MV-4-11 (cell line): ENCODE results near the gene NFATC1.

Experiments
- DNase-seq: peaks from one replicate; lab custom pipeline; 2025; lab: John Stamatoyannopoulos, UW

The NFATC1 gene

DNA sequence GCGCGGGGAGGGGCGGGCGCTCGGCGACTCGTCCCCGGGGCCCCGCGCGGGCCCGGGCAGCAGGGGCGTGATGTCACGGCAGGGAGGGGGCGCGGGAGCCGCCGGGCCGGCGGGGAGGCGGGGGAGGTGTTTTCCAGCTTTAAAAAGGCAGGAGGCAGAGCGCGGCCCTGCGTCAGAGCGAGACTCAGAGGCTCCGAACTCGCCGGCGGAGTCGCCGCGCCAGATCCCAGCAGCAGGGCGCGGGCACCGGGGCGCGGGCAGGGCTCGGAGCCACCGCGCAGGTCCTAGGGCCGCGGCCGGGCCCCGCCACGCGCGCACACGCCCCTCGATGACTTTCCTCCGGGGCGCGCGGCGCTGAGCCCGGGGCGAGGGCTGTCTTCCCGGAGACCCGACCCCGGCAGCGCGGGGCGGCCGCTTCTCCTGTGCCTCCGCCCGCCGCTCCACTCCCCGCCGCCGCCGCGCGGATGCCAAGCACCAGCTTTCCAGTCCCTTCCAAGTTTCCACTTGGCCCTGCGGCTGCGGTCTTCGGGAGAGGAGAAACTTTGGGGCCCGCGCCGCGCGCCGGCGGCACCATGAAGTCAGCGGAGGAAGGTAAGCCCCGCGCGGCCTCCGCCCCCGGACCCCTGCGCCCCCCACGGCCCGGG lies at the start of gene NFATC1:
NFATC1 (plus strand) TSS at position 170 of the 644 bp plus-strand sequence; CDS start at position 465, 295 bp downstream.
- peak; percentile 30 for DNase-seq

DNA sequence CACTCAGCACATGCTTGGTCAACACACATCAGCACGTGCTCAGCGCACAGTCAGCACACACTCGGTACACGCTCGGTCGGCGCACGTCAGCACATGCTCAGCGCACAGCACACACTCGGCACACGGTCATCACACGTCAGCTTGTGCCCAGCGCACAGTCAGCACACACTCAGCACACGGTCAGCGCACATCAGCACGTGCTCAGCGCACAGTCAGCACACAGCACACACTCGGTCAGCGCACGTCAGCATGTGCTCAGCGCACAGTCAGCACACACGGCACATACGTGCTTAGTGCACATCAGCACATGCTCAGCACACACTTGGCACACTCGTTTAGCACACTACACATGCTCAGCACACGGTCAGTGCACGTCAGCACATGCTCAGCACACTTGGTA lies 49.7 kb upstream of the NFATC1 start:
- no peak for DNase-seq

DNA sequence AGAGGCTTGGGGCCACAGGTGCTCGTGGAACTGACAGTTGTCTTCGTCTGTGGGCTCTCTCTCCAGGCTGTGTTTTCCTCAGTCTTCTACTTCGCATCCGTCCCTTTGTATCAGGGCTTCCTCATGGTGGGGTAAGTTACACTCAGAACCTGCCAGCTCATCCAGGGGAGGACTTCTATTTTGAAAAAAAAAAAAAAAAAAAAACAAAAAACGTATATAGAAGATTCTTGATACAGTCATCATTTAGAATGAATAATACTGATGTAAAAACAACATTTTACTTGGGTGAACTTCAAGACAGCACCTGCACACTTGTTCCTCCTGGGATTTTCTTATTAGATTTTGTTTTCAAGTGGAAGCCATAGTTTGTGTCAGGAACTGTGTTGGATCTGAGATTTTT lies 47.7 kb upstream of the NFATC1 start:
- DNase-seq: no peak

DNA sequence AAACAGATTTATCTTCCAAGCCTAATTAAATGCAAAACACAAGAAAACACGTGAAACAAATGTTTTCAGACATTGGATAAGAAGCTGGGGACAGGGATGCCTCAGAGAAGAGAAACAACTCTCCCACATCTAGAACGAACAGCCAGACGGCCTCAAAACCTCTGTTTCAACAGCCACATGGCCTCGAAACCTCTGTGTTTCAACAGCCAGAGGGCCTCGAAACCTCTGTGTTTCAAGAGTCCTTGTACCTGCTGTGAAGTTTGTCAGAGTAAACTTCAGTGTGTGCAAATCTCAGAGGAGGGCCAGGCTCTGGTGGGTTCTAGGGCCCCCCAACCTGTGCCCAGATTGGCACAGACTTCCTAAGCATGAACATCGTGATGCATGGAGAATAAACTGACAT lies 43.3 kb upstream of the NFATC1 start:
- no peak for DNase-seq

DNA sequence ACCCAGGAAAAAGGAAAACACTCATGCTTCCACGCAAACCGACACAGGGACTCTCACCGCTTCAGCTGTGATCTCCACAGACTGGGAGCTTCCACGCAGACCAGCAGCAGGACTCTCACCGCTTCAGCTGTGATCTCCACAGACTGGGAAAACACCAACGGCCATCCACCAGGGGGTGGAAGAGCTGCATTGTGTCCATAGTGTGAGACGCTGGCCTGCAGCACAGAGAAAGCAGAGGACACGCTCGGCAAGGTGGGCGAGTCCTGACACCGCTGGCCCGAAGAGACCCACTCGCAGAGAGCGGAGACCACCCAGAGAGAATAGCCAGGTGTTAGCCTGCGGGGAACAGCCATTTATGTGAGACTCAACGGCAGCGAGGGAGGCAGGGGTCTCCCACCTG lies 42.5 kb upstream of the NFATC1 start:
- DNase-seq: no peak

DNA sequence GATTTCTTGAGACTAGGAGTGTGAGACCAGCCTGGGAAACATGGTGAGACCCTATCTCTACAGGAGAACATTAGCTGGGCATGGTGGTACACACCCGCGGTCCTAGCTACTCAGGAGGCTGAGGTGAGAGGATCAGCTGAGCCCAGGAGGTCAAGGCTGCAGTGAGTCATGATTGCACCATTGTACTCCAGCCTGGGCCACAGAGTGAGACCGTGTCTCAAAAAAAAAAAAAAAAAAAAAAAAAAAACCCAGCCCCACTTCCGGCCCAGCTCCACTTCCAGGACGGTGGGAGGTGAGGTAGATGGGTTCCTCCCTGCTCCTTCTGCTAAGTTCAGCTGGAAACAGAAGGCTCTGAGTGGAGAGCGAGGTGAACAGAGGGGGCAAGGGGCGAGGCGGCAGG lies 41.4 kb upstream of the NFATC1 start:
- no peak for DNase-seq

DNA sequence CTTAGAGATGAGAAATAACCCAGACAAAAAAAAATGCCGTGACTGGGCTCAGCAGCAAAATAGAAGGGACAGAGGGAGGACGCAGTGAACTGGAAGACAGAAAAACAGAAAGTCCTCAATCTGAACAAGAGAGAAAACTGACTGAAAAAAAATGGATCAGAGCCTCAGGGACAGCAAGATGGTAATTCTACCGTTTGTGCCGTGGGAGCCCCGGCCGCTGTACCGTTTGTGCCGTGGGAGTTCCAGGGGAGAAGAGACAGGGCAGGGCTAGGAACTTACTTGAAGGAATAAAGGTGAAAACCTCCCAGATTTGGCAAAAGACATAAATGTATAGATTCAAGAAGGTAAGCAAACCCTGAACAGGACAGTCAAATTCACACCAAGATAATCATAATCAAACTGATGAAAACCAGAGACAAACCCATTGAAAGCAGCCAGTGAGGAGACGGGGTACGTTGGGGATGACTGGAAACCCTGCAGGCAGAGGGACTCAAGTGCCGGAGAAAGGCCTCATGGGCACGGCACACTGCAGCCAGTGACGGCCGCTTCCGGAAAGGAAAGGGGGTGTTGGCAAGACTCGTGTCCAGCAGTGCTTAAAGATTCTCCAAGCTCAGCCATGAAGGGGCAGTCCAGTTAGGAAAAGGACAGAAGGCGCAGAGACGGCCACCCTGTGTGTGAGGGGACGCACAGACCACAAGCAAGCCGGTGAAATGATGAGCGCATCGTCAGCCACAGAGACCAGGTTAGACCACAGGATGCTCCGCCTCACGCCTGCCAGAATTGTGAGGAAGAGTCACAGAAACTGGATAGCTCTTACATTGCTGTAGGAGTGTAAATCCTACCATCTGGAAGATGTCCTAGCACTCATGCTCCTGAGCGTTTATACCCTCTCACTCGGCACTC lies 40.0 kb upstream of the NFATC1 start:
- no peak for DNase-seq

DNA sequence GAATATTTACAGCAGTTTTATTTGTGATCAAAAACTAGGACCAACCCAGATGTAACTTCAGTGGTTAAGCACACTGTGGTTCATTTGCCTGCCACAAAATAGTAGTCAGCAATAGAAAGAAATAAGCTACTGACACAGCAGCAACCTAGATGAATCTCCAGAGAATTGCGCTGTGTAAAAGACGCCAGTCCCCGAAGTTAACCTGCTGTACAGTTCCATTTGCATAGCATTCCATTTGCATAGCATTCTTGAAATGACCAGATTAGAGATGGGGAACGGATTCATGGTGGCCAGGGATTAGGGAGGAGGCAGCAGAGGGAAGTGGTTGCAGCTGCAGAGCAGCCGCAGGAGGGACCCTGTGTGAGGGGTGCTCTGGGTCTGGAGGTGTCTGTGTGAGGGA lies 39.3 kb upstream of the NFATC1 start:
- DNase-seq: no peak

DNA sequence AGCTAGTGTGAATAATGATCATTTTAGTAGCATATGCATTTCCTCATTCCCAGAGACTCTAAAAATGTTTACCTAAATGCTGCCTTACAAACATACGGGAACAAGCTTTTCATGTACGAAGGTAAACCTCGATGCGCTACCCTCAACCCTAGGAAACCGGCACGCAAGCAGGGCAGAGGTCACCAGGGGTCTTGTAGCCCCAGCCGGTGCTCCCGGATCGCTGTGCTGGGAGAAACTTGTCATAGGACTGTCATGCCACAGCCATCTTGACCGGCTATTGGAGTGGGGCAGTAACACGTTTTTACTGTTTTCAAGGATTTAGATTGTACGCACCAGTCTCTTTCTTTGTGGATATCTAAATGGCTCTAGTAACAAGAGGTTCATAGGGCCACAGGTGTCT lies 34.8 kb upstream of the NFATC1 start:
- no peak for DNase-seq

DNA sequence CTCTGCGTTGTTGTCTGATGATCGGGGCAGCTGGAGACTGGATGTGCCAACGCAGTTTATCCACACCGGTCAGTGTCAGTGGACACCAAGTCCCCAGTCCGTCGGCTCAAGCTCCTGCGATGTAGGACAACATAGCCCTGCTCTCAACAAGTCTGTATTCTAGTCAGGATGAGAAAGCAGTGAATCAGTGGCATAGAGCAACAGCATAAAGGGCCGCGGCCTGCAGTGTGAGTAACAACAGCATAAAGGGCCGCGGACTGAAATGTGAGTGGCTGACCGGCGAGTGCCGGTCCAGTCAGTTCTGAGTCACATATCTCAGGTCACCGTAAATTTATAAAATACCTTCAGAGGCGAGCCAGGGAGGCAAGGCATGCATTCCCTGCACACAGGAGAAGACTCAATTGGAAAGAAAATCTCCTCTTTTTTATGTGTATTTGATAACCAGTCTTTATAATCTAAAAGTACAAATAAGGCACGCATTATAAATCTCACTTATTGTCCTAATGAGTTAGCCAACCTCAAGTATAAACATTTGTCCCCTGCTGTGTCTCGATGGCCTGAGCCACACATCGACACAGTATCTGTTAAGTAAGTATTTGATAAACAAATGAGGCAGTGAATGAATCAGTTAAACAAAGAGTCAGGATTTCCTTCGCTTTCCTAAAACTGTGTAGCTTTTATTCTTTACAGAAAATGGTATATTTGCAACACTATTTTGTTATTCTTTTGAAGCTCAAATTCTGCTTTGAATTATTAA lies 33.8 kb upstream of the NFATC1 start:
- no peak for DNase-seq

DNA sequence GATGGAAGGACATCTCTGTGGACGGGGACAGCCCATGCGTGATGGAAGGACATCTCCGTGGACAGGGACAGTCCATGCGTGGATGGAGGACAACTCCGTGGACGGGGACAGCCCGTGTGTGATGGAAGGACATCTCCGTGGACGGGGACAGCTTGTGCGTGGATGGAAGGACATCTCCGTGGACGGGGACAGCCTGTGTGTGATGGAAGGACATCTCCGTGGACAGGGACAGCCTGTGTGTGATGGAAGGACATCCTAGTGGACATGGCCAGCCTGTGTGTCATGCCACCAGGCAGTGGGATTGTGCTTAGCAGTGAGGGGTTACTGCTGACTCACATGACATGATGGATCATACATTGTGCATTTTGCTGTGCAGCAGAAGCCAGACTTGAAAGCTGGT lies 30.0 kb upstream of the NFATC1 start:
- no peak for DNase-seq

DNA sequence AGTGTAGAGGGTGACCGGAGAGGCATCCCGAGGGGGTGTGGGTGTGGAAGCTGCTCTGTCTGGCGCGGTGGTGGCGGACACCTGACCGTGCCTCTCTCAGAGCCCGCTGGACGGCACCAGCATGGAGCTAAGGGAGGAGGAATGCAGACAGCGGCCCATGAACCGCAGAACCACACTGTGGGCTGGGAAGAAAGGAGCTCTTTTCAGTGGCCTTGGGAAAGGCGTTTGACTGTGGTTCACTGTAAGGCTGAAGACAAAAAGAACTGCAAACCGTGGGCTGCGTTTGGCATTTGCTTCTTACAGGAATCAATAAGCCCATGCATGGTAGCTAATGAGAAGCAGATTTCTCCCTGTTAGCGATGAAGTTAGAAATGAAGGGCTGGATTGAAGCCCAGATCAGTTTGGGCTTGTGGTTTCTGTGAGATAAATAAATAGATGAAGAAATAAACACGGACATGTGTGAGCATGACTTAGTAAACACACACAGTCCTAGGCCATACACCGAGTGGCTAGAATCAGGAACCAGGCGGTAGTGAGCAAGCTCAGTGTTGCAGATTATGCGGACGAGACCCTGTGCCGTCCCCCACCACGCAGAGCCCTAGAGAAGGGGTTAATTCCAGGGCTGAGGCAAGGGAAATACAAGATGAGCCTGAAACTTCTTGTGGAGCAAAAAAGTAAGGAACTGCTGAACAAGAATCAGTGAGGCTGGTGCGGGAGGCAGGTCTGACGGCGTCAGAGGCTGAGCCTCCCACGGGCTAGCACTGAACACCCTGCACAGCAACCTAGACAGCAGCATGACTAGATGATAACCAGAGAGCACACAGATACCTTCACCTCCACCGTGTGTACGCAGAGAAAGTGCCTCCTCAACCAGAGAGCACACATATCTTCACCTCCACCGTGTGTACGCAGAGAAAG lies 29.3 kb upstream of the NFATC1 start:
- no peak for DNase-seq

DNA sequence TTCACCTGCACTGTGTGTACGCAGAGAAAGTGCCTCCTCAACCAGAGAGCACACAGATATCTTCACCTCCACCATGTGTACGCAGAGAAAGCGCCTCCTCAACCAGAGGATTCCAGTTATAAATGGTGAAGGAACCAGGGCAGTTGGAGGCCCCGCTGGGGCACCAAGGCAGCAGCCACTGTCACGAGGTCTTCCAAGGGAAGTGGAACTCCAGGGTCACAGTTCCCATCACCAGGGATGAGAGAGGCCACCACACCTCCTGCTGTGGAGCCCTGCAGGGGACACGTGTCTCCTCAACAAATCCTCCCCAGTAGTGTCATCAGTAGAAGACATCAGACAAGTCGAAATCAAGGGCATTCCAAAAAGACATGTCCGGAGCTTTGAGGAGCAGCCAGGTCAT lies 28.2 kb upstream of the NFATC1 start:
- DNase-seq: no peak

DNA sequence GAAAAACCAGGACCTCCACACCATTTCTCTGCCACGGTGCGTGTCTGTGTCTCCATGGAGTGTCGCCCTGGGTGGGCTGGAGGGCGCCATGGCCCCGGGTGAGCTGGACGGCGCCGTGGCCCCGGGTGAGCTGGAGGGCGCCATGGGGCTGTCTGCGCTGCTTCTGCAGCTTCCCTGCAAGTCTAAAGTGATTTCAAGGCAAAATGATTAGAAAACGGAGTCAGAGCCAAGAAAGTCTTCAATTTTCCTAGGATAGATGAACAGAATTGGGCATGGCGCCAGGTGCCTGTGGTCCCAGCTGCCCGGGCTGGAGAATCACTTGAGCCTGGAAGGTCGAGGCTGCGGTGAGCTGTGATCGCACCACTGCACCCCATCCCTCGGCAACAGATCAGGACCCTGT lies 27.7 kb upstream of the NFATC1 start:
- no peak for DNase-seq

DNA sequence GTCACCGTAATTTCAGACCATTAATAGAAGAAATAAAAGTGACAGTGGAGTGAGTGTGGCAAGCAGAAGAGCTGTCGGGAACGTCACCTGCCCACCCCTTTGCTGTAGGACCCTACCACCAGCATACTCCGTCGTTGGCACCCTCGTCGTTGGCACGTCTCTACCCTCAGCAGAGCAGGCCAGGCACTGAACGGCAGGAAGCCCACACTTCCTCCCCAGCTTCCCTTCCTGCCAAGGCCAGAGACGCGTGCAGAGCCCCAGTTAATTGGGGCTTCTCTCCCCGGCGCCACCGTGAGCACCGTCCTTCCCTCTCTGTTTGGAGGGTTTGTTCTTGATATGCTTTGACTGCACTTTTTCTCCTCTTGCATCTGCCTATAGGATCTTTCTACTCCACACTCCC lies 27.0 kb upstream of the NFATC1 start:
- no peak for DNase-seq

DNA sequence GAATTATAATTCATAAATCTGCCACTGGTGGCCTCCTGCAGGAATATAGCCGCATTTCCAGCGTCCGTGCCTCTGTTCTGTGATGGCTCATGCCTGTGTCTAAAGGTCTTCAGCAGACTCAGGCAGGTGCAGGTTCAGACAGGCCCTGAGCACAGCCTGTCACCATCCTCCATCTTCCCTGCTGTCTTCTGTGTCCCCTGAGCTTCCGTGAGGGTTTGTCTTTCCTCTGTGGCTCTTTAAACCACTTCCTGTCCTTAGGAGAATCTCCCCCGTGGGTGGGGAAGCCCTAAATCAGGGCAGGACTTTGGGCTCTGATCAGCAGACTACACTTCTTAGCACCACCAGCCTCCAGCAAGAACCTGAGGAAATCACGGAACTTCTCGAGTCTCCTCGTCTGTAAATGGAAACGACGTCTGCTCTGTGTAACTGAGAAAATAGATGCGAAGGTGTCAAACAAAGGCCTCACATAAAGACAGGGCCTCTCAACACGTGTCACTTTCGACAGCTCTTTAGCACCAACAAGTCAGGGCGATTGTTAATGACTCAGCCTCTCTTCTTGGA lies 24.1 kb upstream of the NFATC1 start:
- DNase-seq: peak; percentile 45

DNA sequence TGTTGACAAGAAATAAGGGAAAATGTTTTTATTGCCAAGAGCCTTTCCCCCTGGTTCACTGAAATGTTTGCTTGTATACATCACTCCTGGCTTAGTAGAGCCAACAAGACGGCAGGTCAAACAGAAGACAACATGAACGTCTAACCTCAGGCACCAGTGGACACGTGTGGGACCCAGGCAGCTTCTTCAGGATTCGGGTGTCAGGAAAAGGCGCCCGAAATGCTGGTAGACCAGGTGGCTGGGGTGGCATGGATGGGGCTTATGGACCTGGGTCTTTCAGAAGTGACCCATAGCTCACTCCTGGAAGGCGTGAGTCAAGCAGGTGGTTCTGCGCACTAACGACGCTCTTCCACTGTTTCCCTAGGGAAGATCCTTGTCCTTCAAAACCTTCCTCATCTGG lies 23.3 kb upstream of the NFATC1 start:
- no peak for DNase-seq

DNA sequence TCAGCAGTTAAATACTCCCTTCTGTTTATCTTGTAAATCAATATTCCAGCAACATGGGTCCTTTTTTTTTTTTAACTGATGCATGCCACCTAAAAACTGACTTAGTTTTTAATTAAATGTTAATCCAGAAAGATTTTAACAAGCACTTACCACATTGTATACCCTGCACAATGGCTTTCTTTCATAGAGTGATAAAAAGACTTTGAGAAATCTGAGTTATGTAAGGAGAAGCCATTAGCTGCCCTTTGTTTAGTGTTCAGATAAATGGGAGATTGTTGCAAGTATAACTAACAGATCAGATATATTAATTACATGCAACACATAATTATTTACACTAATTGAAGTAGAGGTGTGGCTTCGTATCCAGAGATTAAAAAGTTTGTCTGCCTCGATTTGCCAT lies 22.7 kb upstream of the NFATC1 start:
- DNase-seq: no peak

DNA sequence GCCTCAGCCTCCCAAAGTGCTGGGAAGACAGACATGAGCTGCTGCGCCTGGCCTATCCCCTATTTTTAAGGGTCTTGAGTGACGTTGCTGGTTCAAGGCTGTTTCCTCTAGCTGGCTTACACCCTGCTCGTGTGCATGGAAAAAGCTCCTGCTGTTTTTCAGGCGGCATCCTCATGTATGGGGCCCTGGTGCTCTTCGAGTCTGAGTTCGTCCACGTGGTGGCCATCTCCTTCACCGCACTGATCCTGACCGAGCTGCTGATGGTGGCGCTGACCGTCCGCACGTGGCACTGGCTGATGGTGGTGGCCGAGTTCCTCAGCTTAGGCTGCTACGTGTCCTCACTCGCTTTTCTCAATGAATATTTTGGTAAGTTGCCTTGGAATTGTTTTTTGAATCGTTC lies 22.0 kb upstream of the NFATC1 start:
- DNase-seq: no peak

DNA sequence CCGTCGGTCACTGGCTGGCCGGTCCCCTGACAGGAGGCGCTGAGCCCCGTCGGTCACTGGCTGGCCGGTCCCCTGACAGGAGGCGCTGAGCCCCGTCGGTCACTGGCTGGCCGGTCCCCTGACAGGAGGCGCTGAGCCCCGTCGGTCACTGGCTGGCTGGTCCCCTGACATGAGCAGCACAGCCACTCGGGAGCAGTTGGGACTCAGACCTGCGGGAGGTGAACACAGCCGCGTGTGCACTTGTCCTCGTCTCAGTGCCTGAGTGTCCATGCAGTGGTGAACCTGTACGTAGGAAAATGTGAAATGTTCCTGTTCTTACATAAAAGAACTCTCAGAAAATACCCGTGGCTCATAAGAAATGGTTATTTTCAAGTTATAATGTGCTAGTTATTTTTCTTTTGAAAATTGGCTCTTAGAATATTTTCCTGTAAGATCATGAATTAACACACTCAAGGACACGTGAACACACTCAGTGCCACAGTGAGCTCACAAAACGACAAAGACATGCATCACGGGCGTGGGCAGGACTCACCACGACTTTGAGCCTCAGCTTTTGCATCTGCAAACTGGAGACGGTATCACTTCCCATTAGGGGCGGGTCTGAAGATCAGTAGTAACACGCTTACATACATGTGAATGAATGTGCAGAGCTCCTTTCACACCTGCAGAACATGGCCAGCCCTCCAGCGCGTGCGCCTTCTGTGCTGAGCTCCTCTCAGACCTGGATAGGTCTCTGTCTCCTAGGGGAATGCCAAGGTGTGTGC lies 21.1 kb upstream of the NFATC1 start:
- DNase-seq: peak; percentile 66
